ENCODE data around the gene DOCK2.

DOCK2 gene

DNA sequence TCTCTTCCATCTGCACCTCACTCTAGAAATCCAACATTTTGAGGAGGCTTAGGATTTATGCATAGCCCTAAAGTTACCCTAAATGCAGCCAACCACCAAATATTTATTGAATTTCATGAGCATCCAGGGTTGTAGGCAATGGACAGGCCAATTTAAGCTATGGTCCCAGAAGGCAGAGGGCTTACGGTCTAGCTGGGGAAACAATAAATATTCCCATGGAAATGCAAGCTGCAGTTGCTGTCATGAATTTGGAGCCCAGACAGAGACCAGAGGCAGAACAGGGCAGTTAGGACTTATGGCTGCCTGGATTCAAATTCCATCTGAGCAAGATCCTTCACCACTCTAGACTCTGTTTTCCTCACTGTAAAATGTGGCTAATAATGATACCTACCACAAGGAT lies 352.3 kb downstream of the DOCK2 start:
- no peak for TF ChIP-seq ZNF274 (IDR thresholded peaks at IDR 0.05; ENCODE audit: low read depth, low read length)

GRCh38 chr5:169991115-169991869 lies 354.2 kb downstream of the DOCK2 start:
- no peak for TF ChIP-seq ZNF274 (IDR thresholded peaks at IDR 0.05; ENCODE audit: low read depth, low read length)
- H3K4me3 ChIP-seq (ENCODE audit: low read length) = no peak overlapping the region

More for the DNA sequence above, 352.3 kb downstream of the DOCK2 start:
- H3K4me3 ChIP-seq (ENCODE audit: low read length) = no peak overlapping the region

DNA sequence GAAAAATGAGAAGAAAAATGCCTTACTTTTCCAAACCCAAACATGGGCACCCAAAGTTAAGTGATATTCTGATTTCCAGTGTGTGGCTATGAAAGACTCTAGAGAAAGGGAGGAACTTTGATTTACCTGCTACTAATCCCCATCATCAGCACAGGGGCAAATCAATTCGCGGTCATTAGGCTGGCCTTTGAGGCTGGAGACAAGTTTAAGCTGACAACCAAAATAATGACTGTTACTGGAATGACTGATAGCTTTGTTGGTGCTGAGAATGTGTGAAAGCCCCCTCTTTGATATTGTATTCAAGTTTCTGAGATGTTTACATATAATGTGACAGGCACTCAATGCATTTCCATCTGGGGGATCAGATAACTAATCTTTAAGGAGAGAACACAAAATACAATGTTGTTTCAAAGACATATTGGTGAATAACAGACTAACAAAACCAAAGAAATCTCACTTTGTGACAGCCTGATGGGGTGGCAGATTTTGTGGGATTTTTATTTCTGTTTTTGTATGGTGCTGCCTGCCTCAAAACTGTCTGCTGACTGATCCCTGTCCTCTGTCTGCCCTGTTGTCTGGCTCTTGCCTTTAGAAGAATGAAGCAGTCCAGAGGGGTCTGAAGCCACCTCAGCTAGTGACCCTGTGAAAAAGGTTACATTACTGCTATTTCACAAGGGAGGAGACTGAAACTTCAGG lies 355.9 kb downstream of the DOCK2 start:
- TF ChIP-seq ZNF274 (IDR thresholded peaks at IDR 0.05; ENCODE audit: low read depth, low read length) = no peak

GRCh38 chr5:169993485-169993790 lies 356.4 kb downstream of the DOCK2 start:
- H3K4me3 ChIP-seq (ENCODE audit: low read length) = no peak overlapping the region
- no peak for TF ChIP-seq ZNF274 (IDR thresholded peaks at IDR 0.05; ENCODE audit: low read depth, low read length)

More for the DNA sequence above, 355.9 kb downstream of the DOCK2 start:
- H3K4me3 ChIP-seq (ENCODE audit: low read length) = no peak overlapping the region

GRCh38 chr5:169997798-169998197 lies 360.7 kb downstream of the DOCK2 start:
- TF ChIP-seq ZNF274 (IDR thresholded peaks at IDR 0.05; ENCODE audit: low read depth, low read length) = no peak
- no peak overlapping the region for H3K4me3 ChIP-seq (ENCODE audit: low read length)

GRCh38 chr5:169999621-170000020 lies 362.5 kb downstream of the DOCK2 start:
- no peak for TF ChIP-seq ZNF274 (IDR thresholded peaks at IDR 0.05; ENCODE audit: low read depth, low read length)
- H3K4me3 ChIP-seq (ENCODE audit: low read length) = no peak overlapping the region

DNA sequence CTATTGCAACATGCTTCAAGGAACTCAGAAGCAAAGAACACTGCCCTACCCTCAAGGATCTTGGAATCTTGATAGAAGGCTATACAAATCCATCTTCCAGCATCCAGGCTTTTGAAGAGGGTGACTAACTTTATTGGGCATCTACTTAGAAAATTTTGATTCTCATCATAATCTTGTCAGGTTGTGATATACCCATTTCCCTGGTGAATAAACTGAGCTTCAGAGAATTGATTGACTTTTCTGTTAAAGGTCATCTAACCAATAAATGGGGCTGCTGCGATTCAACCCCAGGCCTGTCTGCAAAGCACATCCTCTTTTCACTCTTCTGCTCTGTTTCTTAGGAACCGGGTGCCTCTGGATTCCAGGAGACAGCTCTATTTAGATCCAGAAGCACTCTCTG lies 363.1 kb downstream of the DOCK2 start:
- no peak for TF ChIP-seq ZNF274 (IDR thresholded peaks at IDR 0.05; ENCODE audit: low read depth, low read length)

DNA sequence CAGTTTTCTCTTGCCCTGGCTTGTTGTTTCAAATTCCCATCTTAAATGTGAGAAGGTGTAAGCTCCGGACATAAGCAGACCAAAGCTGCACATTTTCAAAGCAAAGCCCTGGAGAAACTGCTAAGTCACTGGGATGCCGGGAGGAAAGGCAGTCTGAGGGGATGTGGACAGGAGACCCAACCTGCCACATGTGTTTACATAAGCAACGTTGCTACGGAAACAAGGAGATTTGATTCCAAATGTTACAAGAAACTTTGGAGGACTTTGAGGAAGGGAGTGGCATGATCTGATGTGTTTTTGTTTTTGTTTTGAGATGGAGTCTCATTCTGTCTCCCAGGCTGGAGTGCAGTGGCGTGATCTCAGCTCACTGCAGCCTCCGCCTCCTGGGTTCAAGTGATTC lies 368.9 kb downstream of the DOCK2 start:
- no peak overlapping the region for H3K4me3 ChIP-seq (ENCODE audit: low read length)
- TF ChIP-seq ZNF274 (IDR thresholded peaks at IDR 0.05; ENCODE audit: low read depth, low read length) = no peak

More for the DNA sequence above, 363.1 kb downstream of the DOCK2 start:
- H3K4me3 ChIP-seq (ENCODE audit: low read length) = no peak overlapping the region

- H3K4me3 ChIP-seq (ENCODE audit: low read length) = no peak overlapping the region
- TF ChIP-seq ZNF274 (IDR thresholded peaks at IDR 0.05; ENCODE audit: low read depth, low read length) = no peak
Observed at GRCh38 chr5:170008376-170008775, 371.3 kb downstream of the DOCK2 start.

DNA sequence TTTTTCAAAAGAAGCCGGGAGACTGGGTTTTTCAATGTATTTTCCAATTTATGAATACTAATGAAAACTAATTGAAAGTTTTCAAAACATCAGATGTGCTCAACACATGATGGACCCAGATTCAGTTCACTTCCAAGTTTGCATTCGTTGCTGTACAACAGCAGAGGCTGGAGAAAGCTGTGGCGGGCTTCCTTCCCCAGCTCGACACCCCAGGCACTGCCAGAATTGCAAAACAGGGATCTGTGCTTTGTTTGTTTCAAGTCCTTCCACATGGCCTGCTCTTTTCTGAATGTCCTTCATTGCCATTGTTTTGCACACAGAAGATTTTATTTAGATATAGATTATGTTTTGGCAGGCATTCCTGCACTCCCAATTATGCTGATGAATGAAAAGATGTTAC lies 373.5 kb downstream of the DOCK2 start:
- TF ChIP-seq ZNF274 (IDR thresholded peaks at IDR 0.05; ENCODE audit: low read depth, low read length) = no peak
- H3K4me3 ChIP-seq (ENCODE audit: low read length) = no peak overlapping the region

DNA sequence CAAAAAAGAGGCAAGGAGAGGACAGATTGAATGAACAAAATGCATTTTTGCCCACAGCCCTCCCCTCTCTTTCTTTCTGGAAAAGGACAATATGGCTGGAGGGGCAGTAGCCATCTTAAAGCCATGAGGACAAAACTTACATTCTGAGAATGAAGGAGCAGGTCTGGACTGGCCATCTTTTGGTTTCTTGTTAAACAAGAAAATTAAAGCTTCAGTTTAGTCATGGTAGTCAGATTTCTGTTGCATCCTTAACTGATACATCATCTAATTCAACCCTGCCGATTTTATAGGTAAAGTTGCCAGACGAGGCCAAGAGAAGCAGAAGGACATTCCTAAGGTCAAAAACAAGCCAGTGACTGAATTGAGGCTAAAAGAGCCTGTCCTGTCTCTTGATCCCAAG lies 374.7 kb downstream of the DOCK2 start:
- H3K4me3 ChIP-seq (ENCODE audit: low read length) = no peak overlapping the region
- no peak for TF ChIP-seq ZNF274 (IDR thresholded peaks at IDR 0.05; ENCODE audit: low read depth, low read length)

DNA sequence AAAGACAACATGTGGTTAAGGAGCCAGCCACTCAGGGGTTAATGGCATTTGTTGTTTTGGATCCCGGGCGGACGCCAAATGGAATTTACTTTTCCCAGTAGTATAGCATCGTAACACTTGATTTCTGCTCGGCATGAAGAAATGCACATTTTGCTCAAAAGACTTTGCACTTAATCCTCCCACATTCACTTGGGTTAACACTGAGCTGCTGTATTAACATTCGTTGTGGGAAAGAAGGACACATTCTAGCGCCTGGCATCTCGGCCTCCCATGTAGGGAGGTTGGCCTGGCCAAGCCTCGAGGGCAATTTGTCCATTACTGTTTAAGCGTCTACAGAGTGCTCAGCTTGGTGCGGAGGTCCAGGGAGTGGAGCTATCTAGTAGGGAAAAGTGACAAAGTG lies 375.5 kb downstream of the DOCK2 start:
- H3K4me3 ChIP-seq (ENCODE audit: low read length) = no peak overlapping the region
- no peak for TF ChIP-seq ZNF274 (IDR thresholded peaks at IDR 0.05; ENCODE audit: low read depth, low read length)

- TF ChIP-seq ZNF274 (IDR thresholded peaks at IDR 0.05; ENCODE audit: low read depth, low read length) = no peak
- no peak overlapping the region for H3K4me3 ChIP-seq (ENCODE audit: low read length)
Observed at GRCh38 chr5:170020423-170020822, 383.3 kb downstream of the DOCK2 start.

DNA sequence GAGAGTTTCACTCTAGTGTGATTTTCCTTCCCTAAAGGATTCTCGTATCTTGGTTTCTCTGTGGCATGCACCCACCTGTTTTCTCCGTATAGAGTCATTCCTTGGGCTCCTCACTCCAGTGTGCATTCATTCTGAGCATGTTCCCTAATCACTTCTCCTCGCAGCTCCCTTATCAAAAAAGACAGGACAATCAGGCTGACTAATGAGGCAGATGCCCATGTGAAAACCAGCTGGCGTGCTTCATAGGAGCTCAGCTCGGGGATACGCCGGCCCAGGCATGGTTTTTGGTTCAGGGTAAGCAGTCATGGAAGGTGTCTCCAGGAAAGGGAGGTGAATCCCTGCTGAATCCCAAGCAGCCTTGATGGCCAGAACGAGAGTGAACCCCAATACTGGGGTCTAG lies 384.4 kb downstream of the DOCK2 start:
- no peak for TF ChIP-seq ZNF274 (IDR thresholded peaks at IDR 0.05; ENCODE audit: low read depth, low read length)
- H3K4me3 ChIP-seq (ENCODE audit: low read length) = no peak overlapping the region

GRCh38 chr5:170025853-170026252 lies 388.8 kb downstream of the DOCK2 start:
- no peak overlapping the region for H3K4me3 ChIP-seq (ENCODE audit: low read length)
- TF ChIP-seq ZNF274 (IDR thresholded peaks at IDR 0.05; ENCODE audit: low read depth, low read length) = no peak

Measured in GM08714 (cell line).